Erythroblast (primary cell): ENCODE measurements around the gene YPEL5.

ENCODE experiments used
- GATA1 ChIP-seq: IDR thresholded peaks from 2 replicates; pipeline ENCODE4 v1.6.1; 2011; ENCODE audit warnings: low read depth, mild to moderate bottlenecking, control low read depth, low read length, moderate library complexity
- POLR2A ChIP-seq: IDR thresholded peaks from 2 replicates; pipeline ENCODE4 v1.6.1; 2011; ENCODE audit warnings: mild to moderate bottlenecking, low read length

GRCh38 chr2:30150786-30151185 lies 4.0 kb downstream of the YPEL5 start:
- TF ChIP-seq POLR2A: no peak
- no peak for TF ChIP-seq GATA1
